ENCODE measurements around the gene PTPRG.

DNA sequence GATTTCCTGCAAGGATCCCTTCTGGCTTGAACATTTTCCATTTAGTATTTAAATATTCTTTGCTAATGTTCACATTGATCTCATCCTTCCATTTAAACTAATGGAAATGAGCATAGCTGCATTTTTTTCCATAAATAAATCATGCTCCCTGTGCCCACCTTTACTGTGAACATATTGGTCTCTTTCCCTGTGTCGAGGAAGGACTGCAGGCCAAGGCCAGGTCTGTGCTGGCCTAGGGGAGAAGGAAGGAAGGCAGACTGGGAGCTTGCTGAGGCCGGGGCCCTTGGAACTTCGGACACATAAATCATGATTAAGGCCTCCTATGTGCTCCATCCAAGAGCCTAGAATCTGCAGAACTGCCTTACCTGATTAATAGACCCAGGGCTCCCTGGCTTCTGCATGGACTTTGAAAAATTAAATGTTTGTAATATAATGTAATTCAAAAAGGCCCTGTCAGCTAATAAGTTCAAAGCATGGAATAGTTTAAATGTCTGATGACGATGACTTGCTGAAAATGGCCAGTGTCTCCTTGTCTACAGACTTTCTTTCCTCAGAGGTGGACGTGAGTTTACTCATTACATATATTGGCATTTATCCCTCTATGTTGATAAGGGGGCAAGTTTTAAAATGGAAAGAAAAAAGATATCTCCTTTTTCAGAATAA, 636.1 kb downstream of the PTPRG start:
- TF ChIP-seq, protein P1, sequence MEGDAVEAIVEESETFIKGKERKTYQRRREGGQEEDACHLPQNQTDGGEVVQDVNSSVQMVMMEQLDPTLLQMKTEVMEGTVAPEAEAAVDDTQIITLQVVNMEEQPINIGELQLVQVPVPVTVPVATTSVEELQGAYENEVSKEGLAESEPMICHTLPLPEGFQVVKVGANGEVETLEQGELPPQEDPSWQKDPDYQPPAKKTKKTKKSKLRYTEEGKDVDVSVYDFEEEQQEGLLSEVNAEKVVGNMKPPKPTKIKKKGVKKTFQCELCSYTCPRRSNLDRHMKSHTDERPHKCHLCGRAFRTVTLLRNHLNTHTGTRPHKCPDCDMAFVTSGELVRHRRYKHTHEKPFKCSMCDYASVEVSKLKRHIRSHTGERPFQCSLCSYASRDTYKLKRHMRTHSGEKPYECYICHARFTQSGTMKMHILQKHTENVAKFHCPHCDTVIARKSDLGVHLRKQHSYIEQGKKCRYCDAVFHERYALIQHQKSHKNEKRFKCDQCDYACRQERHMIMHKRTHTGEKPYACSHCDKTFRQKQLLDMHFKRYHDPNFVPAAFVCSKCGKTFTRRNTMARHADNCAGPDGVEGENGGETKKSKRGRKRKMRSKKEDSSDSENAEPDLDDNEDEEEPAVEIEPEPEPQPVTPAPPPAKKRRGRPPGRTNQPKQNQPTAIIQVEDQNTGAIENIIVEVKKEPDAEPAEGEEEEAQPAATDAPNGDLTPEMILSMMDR (conservative IDR thresholded peaks at IDR 0.05; ENCODE audit: low read length), result no peak
- TF ChIP-seq EZH2phosphoT487 (IDR thresholded peaks at IDR 0.05; ENCODE audit: borderline replicate concordance), result no peak

All from Loucy (cell line).